Activated B cell treated with CpG ODN at 0.5 μM for 24 hours (primary cell): ENCODE measurements around the gene TBC1D12. TPM values are rescaled to one million over a fixed set of nuclear protein-coding genes. Genes with fewer than 3 reads are reported as not detected.

Experiments used
- ATAC-seq: fragments of 200-7000 bp; cut with Tn5 transposase; one replicate; pipeline ENCODE4 v1.10.0; 2021; ENCODE audit warnings: low read depth, mild to moderate bottlenecking, moderate library complexity
- CTCF ChIA-PET: fragments of 350-600 bp; sonication (Branson Sonifier 250); formaldehyde crosslinking; loops from one replicate; lab custom pipeline; 2021; ENCODE audit warnings: antibody characterized with exemption; lab: Charles Lee
- POLR2A ChIA-PET: fragments of 350-600 bp; sonication (Branson Sonifier 250); formaldehyde crosslinking; loops from one replicate; lab custom pipeline; 2021; ENCODE audit warnings: antibody characterized with exemption; lab: Charles Lee
- DNase-seq: peaks from one replicate; pipeline ENCODE4 v3.0.0; 2022
- H3K27ac Mint-ChIP-seq: one replicate; pipeline ENCODE4 v1.8.0; 2020; ENCODE audit warnings: mixed read lengths
- H3K27me3 Mint-ChIP-seq: one replicate; pipeline ENCODE4 v1.8.0; 2021; ENCODE audit warnings: mixed read lengths
- H3K36me3 Mint-ChIP-seq: one replicate; pipeline ENCODE4 v1.8.0; 2021; ENCODE audit warnings: low read depth, mixed read lengths
- H3K4me1 Mint-ChIP-seq: one replicate; pipeline ENCODE4 v1.8.0; 2021; ENCODE audit warnings: mixed read lengths
- H3K4me3 Mint-ChIP-seq: one replicate; pipeline ENCODE4 v1.8.0; 2020; ENCODE audit warnings: mild to moderate bottlenecking, mixed read lengths
- H3K9me3 Mint-ChIP-seq: one replicate; pipeline ENCODE4 v1.8.0; 2020; ENCODE audit warnings: mixed read lengths
- CTCF ChIP-seq: fragments of 200-600 bp; IDR thresholded peaks from one replicate; pipeline ENCODE4 v1.8.0; 2022; ENCODE audit warnings: antibody characterized with exemption, mild to moderate bottlenecking
- intact Hi-C: fragments of 100-400 bp; cut with micrococcal nuclease; formaldehyde crosslinking; loops from one replicate; pipeline ENCODE4 v1.15.1; 2024
- total RNA-seq: library from RNA; stranded (reverse); gene quantifications from 2 replicates; pipeline ENCODE4 v1.2.3, GENCODE V29; 2022

TBC1D12 gene
- total RNA-seq, 1 donor from 2014 or later = 6.1 TPM

GRCh38 chr10:94430701-94431100 is 28.4 kb downstream of the TBC1D12 start:
- ChIA-PET POLR2A (no interaction called here), CTCF (no interaction called here)
- intact Hi-C loops = no loop called here
- H3K27me3 Mint-ChIP-seq = no peaks in the 10 kb centered on the region
- peaks cover 2% of the 10 kb centered on the region for H3K36me3 Mint-ChIP-seq
- peaks cover 5% of the 10 kb centered on the region for H3K4me1 Mint-ChIP-seq
- no peak for TF ChIP-seq CTCF
- DNase-seq (no peak), ATAC-seq (no peak)
- H3K27ac Mint-ChIP-seq = no peak overlapping the region
- H3K9me3 Mint-ChIP-seq = peaks cover 2% of the 10 kb centered on the region
- H3K4me3 Mint-ChIP-seq = no peak overlapping the region

- POLR2A ChIA-PET = no interaction called here
Measured at GRCh38 chr10:94432443-94432842, 30.1 kb downstream of the TBC1D12 start.

GRCh38 chr10:94439275-94439861 is 37.0 kb downstream of the TBC1D12 start:
- peaks cover 3% of the 10 kb centered on the region for H3K36me3 Mint-ChIP-seq
- peaks cover 10% of the 10 kb centered on the region for H3K9me3 Mint-ChIP-seq
- no peak overlapping the region for H3K27ac Mint-ChIP-seq
- no peak for TF ChIP-seq CTCF
- ATAC-seq (no peak), DNase-seq (no peak)
- H3K4me3 Mint-ChIP-seq = no peak overlapping the region
- ChIA-PET CTCF (no interaction called here), POLR2A (no interaction called here)
- no peaks in the 10 kb centered on the region for H3K27me3 Mint-ChIP-seq
- H3K4me1 Mint-ChIP-seq = no peaks in the 10 kb centered on the region
- intact Hi-C loops = no loop called here

More at GRCh38 chr10:94432443-94432842, 30.1 kb downstream of the TBC1D12 start:
- peaks cover 3% of the 10 kb centered on the region for H3K4me1 Mint-ChIP-seq
- no peak for DNase-seq
- H3K4me3 Mint-ChIP-seq = no peak overlapping the region
- no peak for TF ChIP-seq CTCF
- H3K27ac Mint-ChIP-seq = no peak overlapping the region
- intact Hi-C loops = no loop called here
- H3K36me3 Mint-ChIP-seq = peaks cover 3% of the 10 kb centered on the region
- no peak for ATAC-seq
- CTCF ChIA-PET = no interaction called here
- H3K27me3 Mint-ChIP-seq = no peaks in the 10 kb centered on the region
- H3K9me3 Mint-ChIP-seq = peaks cover 4% of the 10 kb centered on the region

GRCh38 chr10:94440096-94440495 is 37.8 kb downstream of the TBC1D12 start:
- no peaks in the 10 kb centered on the region for H3K27me3 Mint-ChIP-seq
- no peak overlapping the region for H3K27ac Mint-ChIP-seq
- peaks cover 3% of the 10 kb centered on the region for H3K36me3 Mint-ChIP-seq
- intact Hi-C loops = loop anchor here (5.0 kb wide), 1 partner anchor 93 kb away; no protein-coding TSS in a partner anchor
- ATAC-seq (no peak), DNase-seq (no peak)
- CTCF ChIA-PET = no interaction called here
- no peaks in the 10 kb centered on the region for H3K4me1 Mint-ChIP-seq
- peaks cover 10% of the 10 kb centered on the region for H3K9me3 Mint-ChIP-seq
- POLR2A ChIA-PET = no interaction called here
- no peak for TF ChIP-seq CTCF
- no peak overlapping the region for H3K4me3 Mint-ChIP-seq

GRCh38 chr10:94443047-94443446 is 40.7 kb downstream of the TBC1D12 start:
- Mint-ChIP-seq H3K4me1 (no peaks in the 10 kb centered on the region), H3K27me3 (no peaks in the 10 kb centered on the region), H3K36me3 (peaks cover 5% of the 10 kb centered on the region), H3K27ac (no peak overlapping the region), H3K9me3 (peaks cover 1% of the 10 kb centered on the region), H3K4me3 (no peak overlapping the region)
- DNase-seq = no peak
- no peak for TF ChIP-seq CTCF
- POLR2A ChIA-PET = no interaction called here
- intact Hi-C loops = loop anchor here (5.0 kb wide), 1 partner anchor 96 kb away; no protein-coding TSS in a partner anchor
- no peak for ATAC-seq
- CTCF ChIA-PET = interaction anchor here (1.1 to 3.8 kb wide), 5 partner anchors 19 to 169 kb away, joined by 3 to 37 read pairs (median 3); no protein-coding TSS in a partner anchor
